Measurements from ENCODE around the gene CYP27A1.
A peak's percentile ranks its signal among the peaks of the same experiment; 100 is the strongest.

The CYP27A1 gene

GRCh38 chr2:218773881-218774280, 8.1 kb upstream of the CYP27A1 start:
- no peak for DNase-seq (ENCODE audit: low read depth)
- no peak overlapping the region for H3K4me3 ChIP-seq (replicated peaks; ENCODE audit: low read depth, low read length)
- no peak for TF ChIP-seq CTCF (IDR thresholded peaks at IDR 0.05; ENCODE audit: low read length, missing control alignments)

- no peak for DNase-seq (ENCODE audit: low read depth)
- no peak overlapping the region for H3K4me3 ChIP-seq (replicated peaks; ENCODE audit: low read depth, low read length)
- no peak for TF ChIP-seq CTCF (IDR thresholded peaks at IDR 0.05; ENCODE audit: low read length, missing control alignments)
Observed at GRCh38 chr2:218776488-218776887, 5.5 kb upstream of the CYP27A1 start.

GRCh38 chr2:218777276-218777990, 4.5 kb upstream of the CYP27A1 start:
- TF ChIP-seq CTCF (IDR thresholded peaks at IDR 0.05; ENCODE audit: low read length, missing control alignments), result no peak
- H3K4me3 ChIP-seq (replicated peaks; ENCODE audit: low read depth, low read length), result no peak overlapping the region
- DNase-seq (ENCODE audit: low read depth), result no peak

GRCh38 chr2:218780046-218780445, 1.9 kb upstream of the CYP27A1 start:
- no peak for TF ChIP-seq CTCF (IDR thresholded peaks at IDR 0.05; ENCODE audit: low read length, missing control alignments)
- H3K4me3 ChIP-seq (replicated peaks; ENCODE audit: low read depth, low read length), result no peak overlapping the region
- no peak for DNase-seq (ENCODE audit: low read depth)

- no peak for TF ChIP-seq CTCF (IDR thresholded peaks at IDR 0.05; ENCODE audit: low read length, missing control alignments)
- H3K4me3 ChIP-seq (replicated peaks; ENCODE audit: low read depth, low read length), result peak overlapping the region; percentile 51
- DNase-seq (ENCODE audit: low read depth), result no peak
Observed at GRCh38 chr2:218780851-218781690, 876 bp upstream of the CYP27A1 start.

GRCh38 chr2:218782528-218782844, 539 bp downstream of the CYP27A1 start:
- no peak for DNase-seq (ENCODE audit: low read depth)
- peak overlapping the region; percentile 51 for H3K4me3 ChIP-seq (replicated peaks; ENCODE audit: low read depth, low read length)
- TF ChIP-seq CTCF (IDR thresholded peaks at IDR 0.05; ENCODE audit: low read length, missing control alignments), result no peak

Measured in fibroblast of pulmonary artery (primary cell).